ENCODE results near the gene DXO.
"Not testable (repeated sequence)": the region's sequence is repeated elsewhere in the genome, so short reads cannot be mapped to it uniquely, and the experiment has no call there.

GRCh38 chr6:32008037-32008436, 36.1 kb upstream of the DXO start:
- TF ChIP-seq POLR2A, CTCF (IDR thresholded peaks at IDR 0.05): not testable (repeated sequence)
